Metanephros (tissue), 2 donors: ENCODE results near the gene SIRT1. TPM values are rescaled to one million over a fixed set of nuclear protein-coding genes. Genes with fewer than 3 reads are reported as not detected.

Experiments
- small RNA-seq: library from RNA; depleted of rRNA; stranded (forward); fragments of <200 nt; gene quantifications from one replicate; pipeline ENCODE3, GENCODE V24; 2014; ENCODE audit warnings: low replicate concordance
- total RNA-seq: library from RNA; depleted of rRNA; stranded (reverse); fragments of >200 nt; gene quantifications from one replicate; pipeline ENCODE4 v1.2.3, GENCODE V29; 2014

SIRT1 gene
- total RNA-seq = 24.6 TPM

GRCh38 chr10:67884313-67884841 is at the start of gene SIRT1:
Gene SIRT1 (plus strand): TSS chr10:67884656. CDS start chr10:67884722, 66 bp downstream.

GRCh38 chr10:67837541-67838314 is 46.7 kb upstream of the SIRT1 start, which contains the start of gene DNAJC12:
Gene DNAJC12 (minus strand): TSS chr10:67838188. CDS start chr10:67838011, 177 bp downstream.

Small RNAs within 50 kb of the gene (small RNA-seq; reads per million reads assigned to genes)
- not detected for gene RNU6-523P

Other genes starting within 250 kb of the SIRT1 start
- 21.2 TPM for gene CTNNA3, start 188.5 kb upstream of the SIRT1 start, total RNA-seq
- gene DNAJC12, start 46.5 kb upstream of the SIRT1 start, total RNA-seq = 4.1 TPM
- gene HERC4, start 190.6 kb downstream of the SIRT1 start, total RNA-seq = 67.0 TPM
- gene MYPN, start 224.8 kb downstream of the SIRT1 start, total RNA-seq = 20.4 TPM